Loucy (cell line): ENCODE measurements around the gene PTH1R.

Experiments used
- EZH2phosphoT487 ChIP-seq: fragments of 200-600 bp; IDR thresholded peaks from 2 replicates; pipeline ENCODE4 v1.6.1; 2018; ENCODE audit warnings: antibody characterized with exemption, mild to moderate bottlenecking, moderate library complexity, borderline replicate concordance
- TF ChIP-seq, protein P1 (sequence below): fragments of 200-600 bp; sonication (generic); conservative IDR thresholded peaks from 2 replicates; pipeline ENCODE4 v1.5.1; 2014; ENCODE audit warnings: mild to moderate bottlenecking, antibody characterized with exemption, low read length

GRCh38 chr3:46852334-46852720 is 25.2 kb upstream of the PTH1R start:
- TF ChIP-seq, protein P1, sequence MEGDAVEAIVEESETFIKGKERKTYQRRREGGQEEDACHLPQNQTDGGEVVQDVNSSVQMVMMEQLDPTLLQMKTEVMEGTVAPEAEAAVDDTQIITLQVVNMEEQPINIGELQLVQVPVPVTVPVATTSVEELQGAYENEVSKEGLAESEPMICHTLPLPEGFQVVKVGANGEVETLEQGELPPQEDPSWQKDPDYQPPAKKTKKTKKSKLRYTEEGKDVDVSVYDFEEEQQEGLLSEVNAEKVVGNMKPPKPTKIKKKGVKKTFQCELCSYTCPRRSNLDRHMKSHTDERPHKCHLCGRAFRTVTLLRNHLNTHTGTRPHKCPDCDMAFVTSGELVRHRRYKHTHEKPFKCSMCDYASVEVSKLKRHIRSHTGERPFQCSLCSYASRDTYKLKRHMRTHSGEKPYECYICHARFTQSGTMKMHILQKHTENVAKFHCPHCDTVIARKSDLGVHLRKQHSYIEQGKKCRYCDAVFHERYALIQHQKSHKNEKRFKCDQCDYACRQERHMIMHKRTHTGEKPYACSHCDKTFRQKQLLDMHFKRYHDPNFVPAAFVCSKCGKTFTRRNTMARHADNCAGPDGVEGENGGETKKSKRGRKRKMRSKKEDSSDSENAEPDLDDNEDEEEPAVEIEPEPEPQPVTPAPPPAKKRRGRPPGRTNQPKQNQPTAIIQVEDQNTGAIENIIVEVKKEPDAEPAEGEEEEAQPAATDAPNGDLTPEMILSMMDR, result no peak
- no peak for TF ChIP-seq EZH2phosphoT487
